ENCODE measurements around the gene IFNAR1.

DNA sequence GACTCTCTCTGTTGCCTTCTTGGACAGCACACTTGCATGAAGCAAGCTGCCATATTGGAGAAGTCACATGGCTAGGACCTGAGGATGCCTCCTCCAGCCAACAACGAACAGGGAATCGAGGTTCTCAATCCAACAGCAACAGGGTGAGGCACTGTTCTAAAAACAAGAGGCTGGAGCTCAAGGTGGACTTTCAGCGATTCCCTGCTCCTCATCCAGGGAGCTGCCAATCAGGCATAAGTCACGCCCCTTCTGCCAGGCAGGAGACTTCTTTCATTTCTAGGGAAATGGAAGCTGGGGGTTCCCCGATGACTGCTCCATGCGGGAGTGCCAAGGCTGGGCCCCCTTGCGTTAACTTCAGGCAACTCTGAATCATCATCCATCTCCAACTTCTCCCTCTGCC, 22.7 kb upstream of the IFNAR1 start:
- TF ChIP-seq, protein P1, sequence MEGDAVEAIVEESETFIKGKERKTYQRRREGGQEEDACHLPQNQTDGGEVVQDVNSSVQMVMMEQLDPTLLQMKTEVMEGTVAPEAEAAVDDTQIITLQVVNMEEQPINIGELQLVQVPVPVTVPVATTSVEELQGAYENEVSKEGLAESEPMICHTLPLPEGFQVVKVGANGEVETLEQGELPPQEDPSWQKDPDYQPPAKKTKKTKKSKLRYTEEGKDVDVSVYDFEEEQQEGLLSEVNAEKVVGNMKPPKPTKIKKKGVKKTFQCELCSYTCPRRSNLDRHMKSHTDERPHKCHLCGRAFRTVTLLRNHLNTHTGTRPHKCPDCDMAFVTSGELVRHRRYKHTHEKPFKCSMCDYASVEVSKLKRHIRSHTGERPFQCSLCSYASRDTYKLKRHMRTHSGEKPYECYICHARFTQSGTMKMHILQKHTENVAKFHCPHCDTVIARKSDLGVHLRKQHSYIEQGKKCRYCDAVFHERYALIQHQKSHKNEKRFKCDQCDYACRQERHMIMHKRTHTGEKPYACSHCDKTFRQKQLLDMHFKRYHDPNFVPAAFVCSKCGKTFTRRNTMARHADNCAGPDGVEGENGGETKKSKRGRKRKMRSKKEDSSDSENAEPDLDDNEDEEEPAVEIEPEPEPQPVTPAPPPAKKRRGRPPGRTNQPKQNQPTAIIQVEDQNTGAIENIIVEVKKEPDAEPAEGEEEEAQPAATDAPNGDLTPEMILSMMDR (conservative IDR thresholded peaks at IDR 0.05; ENCODE audit: low read length), result no peak
- TF ChIP-seq EZH2phosphoT487 (IDR thresholded peaks at IDR 0.05; ENCODE audit: borderline replicate concordance, low read depth, low read length), result no peak
